Measurements from ENCODE around the gene PNLIPRP2.

DNA sequence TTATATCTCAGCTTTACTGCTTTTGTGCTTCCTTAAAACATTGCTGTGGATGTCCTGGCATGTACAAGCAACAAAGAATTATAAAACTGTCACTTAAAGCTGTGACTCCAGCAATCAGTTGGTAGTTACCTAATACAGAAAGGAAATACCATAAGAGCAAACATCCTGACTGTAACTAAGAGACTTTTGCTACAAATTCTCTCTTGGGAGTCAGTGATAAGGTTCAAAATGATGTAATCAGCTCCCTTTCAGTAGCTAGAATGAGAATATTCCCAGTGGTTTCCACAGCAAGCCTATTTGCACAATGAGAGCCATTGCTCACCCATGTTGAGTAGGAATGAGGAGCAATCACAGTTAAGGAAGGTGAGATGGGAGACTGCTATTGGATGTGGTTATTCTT is 22.4 kb upstream of the PNLIPRP2 start:
- TF ChIP-seq, protein P1, sequence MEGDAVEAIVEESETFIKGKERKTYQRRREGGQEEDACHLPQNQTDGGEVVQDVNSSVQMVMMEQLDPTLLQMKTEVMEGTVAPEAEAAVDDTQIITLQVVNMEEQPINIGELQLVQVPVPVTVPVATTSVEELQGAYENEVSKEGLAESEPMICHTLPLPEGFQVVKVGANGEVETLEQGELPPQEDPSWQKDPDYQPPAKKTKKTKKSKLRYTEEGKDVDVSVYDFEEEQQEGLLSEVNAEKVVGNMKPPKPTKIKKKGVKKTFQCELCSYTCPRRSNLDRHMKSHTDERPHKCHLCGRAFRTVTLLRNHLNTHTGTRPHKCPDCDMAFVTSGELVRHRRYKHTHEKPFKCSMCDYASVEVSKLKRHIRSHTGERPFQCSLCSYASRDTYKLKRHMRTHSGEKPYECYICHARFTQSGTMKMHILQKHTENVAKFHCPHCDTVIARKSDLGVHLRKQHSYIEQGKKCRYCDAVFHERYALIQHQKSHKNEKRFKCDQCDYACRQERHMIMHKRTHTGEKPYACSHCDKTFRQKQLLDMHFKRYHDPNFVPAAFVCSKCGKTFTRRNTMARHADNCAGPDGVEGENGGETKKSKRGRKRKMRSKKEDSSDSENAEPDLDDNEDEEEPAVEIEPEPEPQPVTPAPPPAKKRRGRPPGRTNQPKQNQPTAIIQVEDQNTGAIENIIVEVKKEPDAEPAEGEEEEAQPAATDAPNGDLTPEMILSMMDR (IDR thresholded peaks at IDR 0.05), result no peak
- TF ChIP-seq POLR2A (IDR thresholded peaks at IDR 0.05), result no peak

Measured in esophagus squamous epithelium (tissue), 4 donors.